HEK293 (cell line): Measurements from ENCODE around the gene C1QTNF2.
A peak's percentile ranks its signal among the peaks of the same experiment; 100 is the strongest.

Experiments used
- BCL11B ChIP-seq: fragments of 450-650 bp; formaldehyde crosslinking; IDR thresholded peaks from 2 replicates; pipeline ENCODE4 v1.5.1; 2016; ENCODE audit warnings: low read depth, missing biosample characterization, missing genetic modification characterization
- FEZF1 ChIP-seq: fragments of 450-650 bp; formaldehyde crosslinking; IDR thresholded peaks from 2 replicates; pipeline ENCODE4 v1.5.1; 2016; ENCODE audit warnings: missing biosample characterization, missing genetic modification characterization
- MYNN ChIP-seq: fragments of 450-650 bp; formaldehyde crosslinking; IDR thresholded peaks from 2 replicates; pipeline ENCODE4 v1.5.1; 2016; ENCODE audit warnings: missing biosample characterization, missing genetic modification characterization, borderline replicate concordance
- PATZ1 ChIP-seq: fragments of 450-650 bp; formaldehyde crosslinking; IDR thresholded peaks from 2 replicates; pipeline ENCODE4 v1.5.1; 2016; ENCODE audit warnings: missing biosample characterization, missing genetic modification characterization
- PRDM10 ChIP-seq: fragments of 450-650 bp; formaldehyde crosslinking; IDR thresholded peaks from 2 replicates; pipeline ENCODE4 v1.5.1; 2016; ENCODE audit warnings: missing biosample characterization, missing genetic modification characterization
- RBAK ChIP-seq: fragments of 450-650 bp; formaldehyde crosslinking; IDR thresholded peaks from 2 replicates; pipeline ENCODE4 v1.5.1; 2016; ENCODE audit warnings: missing biosample characterization, missing genetic modification characterization
- SCRT1 ChIP-seq: fragments of 450-650 bp; formaldehyde crosslinking; IDR thresholded peaks from 2 replicates; pipeline ENCODE4 v1.5.1; 2016; ENCODE audit warnings: missing biosample characterization, missing genetic modification characterization, borderline replicate concordance
- SP7 ChIP-seq: fragments of 450-650 bp; formaldehyde crosslinking; IDR thresholded peaks from 2 replicates; pipeline ENCODE4 v1.5.1; 2016; ENCODE audit warnings: missing biosample characterization, missing genetic modification characterization
- ZBTB6 ChIP-seq: fragments of 450-650 bp; formaldehyde crosslinking; IDR thresholded peaks from 2 replicates; pipeline ENCODE4 v1.5.1; 2017; ENCODE audit warnings: missing biosample characterization, missing genetic modification characterization
- ZFHX2 ChIP-seq: fragments of 450-650 bp; formaldehyde crosslinking; conservative IDR thresholded peaks from 2 replicates; pipeline ENCODE4 v1.5.1; 2016; ENCODE audit warnings: missing biosample characterization, missing genetic modification characterization
- ZNF121 ChIP-seq: fragments of 450-650 bp; formaldehyde crosslinking; IDR thresholded peaks from 2 replicates; pipeline ENCODE4 v1.5.1; 2016; ENCODE audit warnings: missing biosample characterization, missing genetic modification characterization
- ZNF155 ChIP-seq: fragments of 450-650 bp; formaldehyde crosslinking; IDR thresholded peaks from 2 replicates; pipeline ENCODE4 v1.5.1; 2016; ENCODE audit warnings: missing biosample characterization, missing genetic modification characterization
- ZNF23 ChIP-seq: fragments of 450-650 bp; formaldehyde crosslinking; IDR thresholded peaks from 2 replicates; pipeline ENCODE4 v1.5.1; 2016; ENCODE audit warnings: missing biosample characterization, missing genetic modification characterization, borderline replicate concordance
- ZNF239 ChIP-seq: fragments of 450-650 bp; formaldehyde crosslinking; IDR thresholded peaks from 2 replicates; pipeline ENCODE4 v1.5.1; 2016; ENCODE audit warnings: missing biosample characterization, missing genetic modification characterization
- ZNF26 ChIP-seq: fragments of 450-650 bp; formaldehyde crosslinking; IDR thresholded peaks from 2 replicates; pipeline ENCODE4 v1.5.1; 2016; ENCODE audit warnings: missing biosample characterization, missing genetic modification characterization
- ZNF302 ChIP-seq: fragments of 450-650 bp; formaldehyde crosslinking; IDR thresholded peaks from 2 replicates; pipeline ENCODE4 v1.5.1; 2016; ENCODE audit warnings: missing biosample characterization, missing genetic modification characterization, low read depth
- ZNF37A ChIP-seq: fragments of 450-650 bp; IDR thresholded peaks from 2 replicates; pipeline ENCODE4 v1.5.1; 2018; ENCODE audit warnings: missing biosample characterization, missing genetic modification characterization
- ZNF398 ChIP-seq: fragments of 450-650 bp; formaldehyde crosslinking; IDR thresholded peaks from 2 replicates; pipeline ENCODE4 v1.5.1; 2017; ENCODE audit warnings: missing biosample characterization, missing genetic modification characterization
- ZNF416 ChIP-seq: fragments of 450-650 bp; formaldehyde crosslinking; IDR thresholded peaks from 2 replicates; pipeline ENCODE4 v1.5.1; 2016; ENCODE audit warnings: missing biosample characterization, missing genetic modification characterization
- ZNF423 ChIP-seq: fragments of 450-650 bp; formaldehyde crosslinking; IDR thresholded peaks from 2 replicates; pipeline ENCODE4 v1.5.1; 2016; ENCODE audit warnings: missing biosample characterization, missing genetic modification characterization
- ZNF529 ChIP-seq: fragments of 450-650 bp; formaldehyde crosslinking; IDR thresholded peaks from 2 replicates; pipeline ENCODE4 v1.5.1; 2017; ENCODE audit warnings: missing genetic modification characterization, missing biosample characterization; ENCODE audit not compliant: insufficient replicate concordance
- ZNF549 ChIP-seq: fragments of 450-650 bp; IDR thresholded peaks from 2 replicates; pipeline ENCODE4 v1.5.1; 2018; ENCODE audit warnings: missing biosample characterization, missing genetic modification characterization, mild to moderate bottlenecking, inconsistent platforms, moderate library complexity
- ZNF571 ChIP-seq: fragments of 450-650 bp; formaldehyde crosslinking; IDR thresholded peaks from 2 replicates; pipeline ENCODE4 v1.5.0; 2017; ENCODE audit warnings: missing biosample characterization, missing genetic modification characterization
- ZNF596 ChIP-seq: fragments of 450-650 bp; IDR thresholded peaks from 2 replicates; pipeline ENCODE4 v1.5.0; 2018; ENCODE audit warnings: missing biosample characterization, mild to moderate bottlenecking, missing genetic modification characterization, moderate library complexity
- ZNF623 ChIP-seq: fragments of 450-650 bp; formaldehyde crosslinking; IDR thresholded peaks from 2 replicates; pipeline ENCODE4 v1.5.1; 2016; ENCODE audit warnings: missing biosample characterization, missing genetic modification characterization
- ZNF624 ChIP-seq: fragments of 450-650 bp; formaldehyde crosslinking; IDR thresholded peaks from 2 replicates; pipeline ENCODE4 v1.5.1; 2017; ENCODE audit warnings: missing biosample characterization, missing genetic modification characterization
- ZNF660 ChIP-seq: fragments of 450-650 bp; IDR thresholded peaks from 2 replicates; pipeline ENCODE4 v1.5.1; 2018; ENCODE audit warnings: missing biosample characterization, mild to moderate bottlenecking, missing genetic modification characterization
- ZNF670 ChIP-seq: fragments of 450-650 bp; formaldehyde crosslinking; IDR thresholded peaks from 2 replicates; pipeline ENCODE4 v1.5.1; 2016; ENCODE audit warnings: missing biosample characterization, missing genetic modification characterization, low read depth
- ZNF747 ChIP-seq: fragments of 450-650 bp; formaldehyde crosslinking; IDR thresholded peaks from 2 replicates; pipeline ENCODE4 v1.5.1; 2016; ENCODE audit warnings: missing biosample characterization, missing genetic modification characterization
- ZNF776 ChIP-seq: fragments of 450-650 bp; formaldehyde crosslinking; IDR thresholded peaks from 2 replicates; pipeline ENCODE4 v1.5.0; 2017; ENCODE audit warnings: missing biosample characterization, missing genetic modification characterization, borderline replicate concordance
- ZXDB ChIP-seq: fragments of 450-650 bp; formaldehyde crosslinking; IDR thresholded peaks from 2 replicates; pipeline ENCODE4 v1.5.1; 2016; ENCODE audit warnings: missing biosample characterization, missing genetic modification characterization

The C1QTNF2 gene

GRCh38 chr5:160312134-160312959 is 58.1 kb downstream of the C1QTNF2 start, which contains the start of gene CCNJL (continued):
- peak; percentile 49 for TF ChIP-seq PATZ1 (tag by site-specific recombination)
- no peak for TF ChIP-seq ZNF623 (tag by site-specific recombination)
- 0 out of 2 replicates have a peak, but pooled peaks have one; percentile 0 for TF ChIP-seq ZNF398
- TF ChIP-seq ZNF37A (tag by site-specific recombination): no peak
- no peak for TF ChIP-seq ZNF121 (tag by site-specific recombination)
- TF ChIP-seq ZNF26 (tag by site-specific recombination): no peak
- peak; percentile 72 for TF ChIP-seq PRDM10 (tag by site-specific recombination)
- TF ChIP-seq ZNF571 (tag by site-specific recombination): no peak
- TF ChIP-seq ZNF747 (tag by site-specific recombination): no peak
- TF ChIP-seq ZNF239: no peak
- TF ChIP-seq ZNF23 (tag by site-specific recombination): no peak
- no peak for TF ChIP-seq FEZF1 (tag by site-specific recombination)
- TF ChIP-seq ZNF660 (tag by site-specific recombination): 0 out of 2 replicates have a peak, but pooled peaks have one; percentile 31
- no peak for TF ChIP-seq MYNN (tag by site-specific recombination)
- TF ChIP-seq ZNF596 (tag by site-specific recombination): no peak
- TF ChIP-seq ZNF302: no peak
- no peak for TF ChIP-seq ZNF155 (tag by site-specific recombination)
- peak; percentile 49; the same call in 1 of the 2 replicates for TF ChIP-seq ZBTB6 (tag by site-specific recombination)
- no peak for TF ChIP-seq ZNF670 (tag by site-specific recombination)
- peak; percentile 66; the same call in 1 of the 2 replicates for TF ChIP-seq SCRT1 (tag by site-specific recombination)
- peak; percentile 49; the same call in 1 of the 2 replicates for TF ChIP-seq ZXDB (tag by site-specific recombination)
- no peak for TF ChIP-seq ZNF776
- peak; percentile 51 for TF ChIP-seq SP7 (tag by site-specific recombination)
- no peak for TF ChIP-seq BCL11B (tag by site-specific recombination)
- peak; percentile 82 for TF ChIP-seq ZFHX2
- no peak for TF ChIP-seq ZNF624 (tag by site-specific recombination)
- TF ChIP-seq ZNF423 (tag by site-specific recombination): no peak
- TF ChIP-seq ZNF416 (tag by site-specific recombination): no peak
- no peak for TF ChIP-seq ZNF529 (tag by site-specific recombination)
- TF ChIP-seq RBAK (tag by site-specific recombination): no peak
- no peak for TF ChIP-seq ZNF549 (tag by site-specific recombination)
